Adipocyte (in vitro differentiated cells): ENCODE data around the gene ARL11.
A peak's percentile ranks its signal among the peaks of the same experiment; 100 is the strongest.

Experiments used
- DNase-seq: peaks from one replicate; pipeline ENCODE4 v3.0.0-alpha.2; 2015; ENCODE audit warnings: low read depth
- H3K27me3 ChIP-seq: replicated peaks from 2 replicates; pipeline ENCODE4 v1.7.0; 2013; ENCODE audit warnings: mild to moderate bottlenecking, low read length, moderate library complexity; ENCODE audit not compliant: control insufficient read depth, insufficient read depth
- H3K36me3 ChIP-seq: 2 replicates; pipeline ENCODE4 v1.7.0; 2013; ENCODE audit warnings: low read length, mild to moderate bottlenecking, moderate library complexity; ENCODE audit not compliant: control insufficient read depth, insufficient read depth, severe bottlenecking
- H3K4me1 ChIP-seq: 2 replicates; pipeline ENCODE4 v1.7.0; 2013; ENCODE audit warnings: mild to moderate bottlenecking, low read length, moderate library complexity; ENCODE audit not compliant: control insufficient read depth, insufficient read depth
- H3K4me3 ChIP-seq: 2 replicates; pipeline ENCODE4 v1.7.0; 2013; ENCODE audit warnings: mild to moderate bottlenecking, low read length, moderate library complexity
- H3K9ac ChIP-seq: 2 replicates; pipeline ENCODE4 v1.7.0; 2013; ENCODE audit warnings: mild to moderate bottlenecking, low read length, moderate library complexity
- H3K9me3 ChIP-seq: 2 replicates; pipeline ENCODE4 v1.7.0; 2013; ENCODE audit warnings: mild to moderate bottlenecking, low read length, moderate library complexity; ENCODE audit not compliant: control insufficient read depth

ARL11 gene

GRCh38 chr13:49616676-49617065 lies 11.6 kb upstream of the ARL11 start:
- Histone ChIP-seq H3K9ac (no peak overlapping the region), H3K4me3 (no peak overlapping the region), H3K9me3 (peaks cover 3% of the 10 kb centered on the region), H3K36me3 (no peaks in the 10 kb centered on the region), H3K4me1 (no peaks in the 10 kb centered on the region), H3K27me3 (no peaks in the 10 kb centered on the region)
- peak; percentile 34 for DNase-seq

- Histone ChIP-seq H3K27me3 (no peaks in the 10 kb centered on the region), H3K4me1 (peaks cover 4% of the 10 kb centered on the region), H3K4me3 (no peak overlapping the region), H3K9ac (no peak overlapping the region), H3K36me3 (no peaks in the 10 kb centered on the region), H3K9me3 (no peaks in the 10 kb centered on the region)
- DNase-seq = no peak
Measured at GRCh38 chr13:49620170-49620621, 8.1 kb upstream of the ARL11 start.

GRCh38 chr13:49622174-49622946 lies 5.9 kb upstream of the ARL11 start:
- Histone ChIP-seq H3K9me3 (no peaks in the 10 kb centered on the region), H3K4me1 (peaks cover 14% of the 10 kb centered on the region), H3K36me3 (no peaks in the 10 kb centered on the region), H3K9ac (no peak overlapping the region), H3K4me3 (no peak overlapping the region), H3K27me3 (no peaks in the 10 kb centered on the region)
- DNase-seq = no peak

- Histone ChIP-seq H3K36me3 (no peaks in the 10 kb centered on the region), H3K4me1 (peaks cover 14% of the 10 kb centered on the region), H3K27me3 (no peaks in the 10 kb centered on the region), H3K9me3 (no peaks in the 10 kb centered on the region), H3K4me3 (no peak overlapping the region), H3K9ac (no peak overlapping the region)
- DNase-seq = no peak
Measured at GRCh38 chr13:49624229-49624628, 4.1 kb upstream of the ARL11 start.

- Histone ChIP-seq H3K27me3 (no peaks in the 10 kb centered on the region), H3K4me1 (peaks cover 14% of the 10 kb centered on the region), H3K4me3 (no peak overlapping the region), H3K9ac (peak overlapping the region; percentile 24), H3K9me3 (no peaks in the 10 kb centered on the region), H3K36me3 (no peaks in the 10 kb centered on the region)
- no peak for DNase-seq
Measured at GRCh38 chr13:49625392-49626079, 2.8 kb upstream of the ARL11 start.

GRCh38 chr13:49629196-49629938 lies 1.1 kb downstream of the ARL11 start:
- H3K27me3 ChIP-seq = no peaks in the 10 kb centered on the region
- no peaks in the 10 kb centered on the region for H3K9me3 ChIP-seq
- peaks cover 14% of the 10 kb centered on the region for H3K4me1 ChIP-seq
- no peaks in the 10 kb centered on the region for H3K36me3 ChIP-seq
- H3K4me3 ChIP-seq = no peak overlapping the region
- no peak overlapping the region for H3K9ac ChIP-seq
- DNase-seq = no peak

GRCh38 chr13:49629947-49630346 lies 1.6 kb downstream of the ARL11 start:
- no peak overlapping the region for H3K9ac ChIP-seq
- H3K4me3 ChIP-seq = no peak overlapping the region
- no peaks in the 10 kb centered on the region for H3K27me3 ChIP-seq
- no peaks in the 10 kb centered on the region for H3K9me3 ChIP-seq
- no peaks in the 10 kb centered on the region for H3K36me3 ChIP-seq
- no peak for DNase-seq
- H3K4me1 ChIP-seq = peaks cover 13% of the 10 kb centered on the region

- Histone ChIP-seq H3K9ac (no peak overlapping the region), H3K27me3 (no peaks in the 10 kb centered on the region), H3K4me3 (no peak overlapping the region), H3K9me3 (no peaks in the 10 kb centered on the region), H3K4me1 (peaks cover 6% of the 10 kb centered on the region), H3K36me3 (no peaks in the 10 kb centered on the region)
- no peak for DNase-seq
Measured at GRCh38 chr13:49630580-49630979, 2.3 kb downstream of the ARL11 start.

- Histone ChIP-seq H3K27me3 (no peaks in the 10 kb centered on the region), H3K4me3 (no peak overlapping the region), H3K36me3 (no peaks in the 10 kb centered on the region), H3K9me3 (no peaks in the 10 kb centered on the region), H3K4me1 (no peaks in the 10 kb centered on the region), H3K9ac (no peak overlapping the region)
- no peak for DNase-seq
Measured at GRCh38 chr13:49632156-49632555, 3.8 kb downstream of the ARL11 start.

GRCh38 chr13:49633710-49634109 lies 5.4 kb downstream of the ARL11 start:
- Histone ChIP-seq H3K4me1 (no peaks in the 10 kb centered on the region), H3K27me3 (no peaks in the 10 kb centered on the region), H3K9ac (no peak overlapping the region), H3K36me3 (no peaks in the 10 kb centered on the region), H3K9me3 (no peaks in the 10 kb centered on the region), H3K4me3 (no peak overlapping the region)
- no peak for DNase-seq
